A549 (cell line): ENCODE measurements around the gene STOX2.

ENCODE experiments used
- CTCF ChIP-seq: fragments of >200 bp; sonication (Bioruptor Twin); formaldehyde crosslinking; IDR thresholded peaks from 3 replicates; pipeline ENCODE4 v1.5.1; 2016
- ESRRA ChIP-seq: fragments of 150-350 bp; IDR thresholded peaks from 2 replicates; pipeline ENCODE4 v1.6.1; 2014; ENCODE audit warnings: mild to moderate bottlenecking, low read length, borderline replicate concordance
- JUN ChIP-seq, 2 experiments: fragments of >200 bp; sonication (Bioruptor Twin); formaldehyde crosslinking; IDR thresholded peaks; 2 replicates in 1 of 2; 3 replicates in 1 of 2; pipeline ENCODE4 v1.6.1; 2016 to 2017
- MAX ChIP-seq: IDR thresholded peaks from 2 replicates; pipeline ENCODE4 v1.6.1; 2012

- TF ChIP-seq ESRRA = no peak
- TF ChIP-seq CTCF = no peak
- TF ChIP-seq JUN (IDR thresholded peaks at IDR 0.05) = no peak
- TF ChIP-seq MAX = no peak
Measured at GRCh38 chr4:184019667-184020623, 114.8 kb downstream of the STOX2 start.
